ENCODE data around the gene CD248. TPM values are rescaled to one million over a fixed set of nuclear protein-coding genes. Genes with fewer than 3 reads are reported as not detected.

Gene CD248
- total RNA-seq, 1 donor from 2014 or later, result 0.22 TPM

DNA sequence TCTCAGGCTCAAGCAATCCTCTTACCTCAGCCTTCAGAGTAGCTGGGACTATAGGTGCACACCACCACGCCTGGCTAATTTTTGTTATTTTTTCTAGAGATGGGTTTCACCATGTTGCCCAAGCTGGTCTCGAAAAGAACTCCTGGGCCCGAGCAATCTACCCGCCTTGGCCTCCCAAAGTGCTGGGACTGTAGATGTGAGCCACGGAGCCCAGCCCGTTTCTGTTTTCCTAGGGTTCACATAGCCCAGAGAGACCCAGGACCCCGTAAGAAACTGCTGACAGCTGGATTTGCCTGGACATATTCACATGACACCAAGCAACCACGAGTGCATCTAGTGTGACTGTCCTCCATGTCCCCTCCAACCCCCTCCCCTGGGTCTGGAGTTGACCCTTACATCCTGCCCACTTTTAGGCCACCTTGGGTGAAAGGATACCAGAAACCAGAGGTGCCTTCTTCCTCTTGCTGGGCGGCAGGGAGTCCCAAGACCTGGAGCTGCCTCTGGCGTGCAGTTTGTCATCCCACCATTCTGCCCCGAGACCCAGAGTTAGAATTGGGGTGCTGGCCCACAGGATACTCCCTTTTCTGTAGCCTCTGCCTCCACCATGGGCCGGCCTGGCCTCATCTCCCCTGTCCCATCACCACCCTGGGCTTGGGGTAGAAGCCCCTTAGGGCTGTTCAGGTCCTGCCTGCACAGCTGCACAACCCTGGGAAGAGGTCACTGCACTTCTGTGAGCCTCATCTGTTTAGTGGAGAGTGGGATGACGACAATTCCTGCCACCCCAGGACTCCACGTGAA, 23.0 kb upstream of the CD248 start:
- ChIA-PET CTCF (interaction anchor here (0.8 to 0.9 kb wide), 2 partner anchors 28 to 46 kb away, joined by 3 read pairs; no protein-coding TSS in a partner anchor), POLR2A (interaction anchor here (0.8 kb wide), 1 partner anchor 72 kb away, joined by 3 read pairs; no protein-coding TSS in a partner anchor)
- H3K4me1 Mint-ChIP-seq, result peaks cover 44% of the 10 kb centered on the region
- DNase-seq, result no peak
- TF ChIP-seq, protein P1, sequence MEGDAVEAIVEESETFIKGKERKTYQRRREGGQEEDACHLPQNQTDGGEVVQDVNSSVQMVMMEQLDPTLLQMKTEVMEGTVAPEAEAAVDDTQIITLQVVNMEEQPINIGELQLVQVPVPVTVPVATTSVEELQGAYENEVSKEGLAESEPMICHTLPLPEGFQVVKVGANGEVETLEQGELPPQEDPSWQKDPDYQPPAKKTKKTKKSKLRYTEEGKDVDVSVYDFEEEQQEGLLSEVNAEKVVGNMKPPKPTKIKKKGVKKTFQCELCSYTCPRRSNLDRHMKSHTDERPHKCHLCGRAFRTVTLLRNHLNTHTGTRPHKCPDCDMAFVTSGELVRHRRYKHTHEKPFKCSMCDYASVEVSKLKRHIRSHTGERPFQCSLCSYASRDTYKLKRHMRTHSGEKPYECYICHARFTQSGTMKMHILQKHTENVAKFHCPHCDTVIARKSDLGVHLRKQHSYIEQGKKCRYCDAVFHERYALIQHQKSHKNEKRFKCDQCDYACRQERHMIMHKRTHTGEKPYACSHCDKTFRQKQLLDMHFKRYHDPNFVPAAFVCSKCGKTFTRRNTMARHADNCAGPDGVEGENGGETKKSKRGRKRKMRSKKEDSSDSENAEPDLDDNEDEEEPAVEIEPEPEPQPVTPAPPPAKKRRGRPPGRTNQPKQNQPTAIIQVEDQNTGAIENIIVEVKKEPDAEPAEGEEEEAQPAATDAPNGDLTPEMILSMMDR (IDR thresholded peaks at IDR 0.05), result no peak
- intact Hi-C loops (cut with micrococcal nuclease), result no loop called here
- no peak for ATAC-seq (ENCODE audit: low read depth)
- H3K27me3 Mint-ChIP-seq, result peaks cover 6% of the 10 kb centered on the region
- H3K9me3 Mint-ChIP-seq, result no peaks in the 10 kb centered on the region
- H3K27ac Mint-ChIP-seq, result no peak overlapping the region
- peaks cover 64% of the 10 kb centered on the region for H3K36me3 Mint-ChIP-seq (ENCODE audit: low read depth)
- H3K4me3 Mint-ChIP-seq, result no peak overlapping the region

DNA sequence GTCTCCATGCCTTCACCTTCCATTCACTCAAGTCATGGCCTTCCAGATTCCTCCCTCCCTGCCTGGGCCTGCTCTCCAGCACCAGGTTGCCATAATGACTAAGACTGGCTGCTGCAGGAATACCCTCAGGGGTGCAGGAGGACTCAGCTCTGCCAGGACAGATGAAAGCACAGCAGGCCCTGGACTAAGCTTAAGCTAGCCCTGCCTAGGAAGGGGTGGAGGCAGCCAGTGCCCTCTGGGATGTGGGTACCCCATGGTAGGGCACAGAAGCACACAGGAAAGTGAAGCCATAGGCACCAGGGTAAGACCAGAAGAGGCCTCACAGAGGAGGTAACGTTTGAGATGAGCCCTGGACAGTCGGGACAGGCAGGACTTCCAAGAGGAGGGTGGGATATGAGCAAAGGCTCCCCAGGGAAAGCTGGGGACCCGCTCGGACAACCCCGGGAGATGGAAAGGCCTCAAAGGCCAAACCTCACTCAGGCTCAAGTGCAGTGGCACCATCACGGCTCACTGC, 22.4 kb upstream of the CD248 start:
- Mint-ChIP-seq H3K9me3 (no peaks in the 10 kb centered on the region), H3K4me1 (peaks cover 37% of the 10 kb centered on the region), H3K27ac (no peak overlapping the region), H3K4me3 (no peak overlapping the region), H3K27me3 (peaks cover 6% of the 10 kb centered on the region), H3K36me3 (ENCODE audit: low read depth) (peaks cover 59% of the 10 kb centered on the region)
- TF ChIP-seq, protein P1 (IDR thresholded peaks at IDR 0.05), result no peak
- DNase-seq (no peak), ATAC-seq (ENCODE audit: low read depth) (no peak)
- CTCF ChIA-PET, result interaction anchor here (0.9 kb wide), 1 partner anchor 28 kb away, joined by 3 read pairs; no protein-coding TSS in a partner anchor
- intact Hi-C loops (cut with micrococcal nuclease), result no loop called here
- POLR2A ChIA-PET, result interaction anchor here (0.6 kb wide), 1 partner anchor 23 kb away, joined by 3 read pairs; the partner anchor contains the start of gene CD248

DNA sequence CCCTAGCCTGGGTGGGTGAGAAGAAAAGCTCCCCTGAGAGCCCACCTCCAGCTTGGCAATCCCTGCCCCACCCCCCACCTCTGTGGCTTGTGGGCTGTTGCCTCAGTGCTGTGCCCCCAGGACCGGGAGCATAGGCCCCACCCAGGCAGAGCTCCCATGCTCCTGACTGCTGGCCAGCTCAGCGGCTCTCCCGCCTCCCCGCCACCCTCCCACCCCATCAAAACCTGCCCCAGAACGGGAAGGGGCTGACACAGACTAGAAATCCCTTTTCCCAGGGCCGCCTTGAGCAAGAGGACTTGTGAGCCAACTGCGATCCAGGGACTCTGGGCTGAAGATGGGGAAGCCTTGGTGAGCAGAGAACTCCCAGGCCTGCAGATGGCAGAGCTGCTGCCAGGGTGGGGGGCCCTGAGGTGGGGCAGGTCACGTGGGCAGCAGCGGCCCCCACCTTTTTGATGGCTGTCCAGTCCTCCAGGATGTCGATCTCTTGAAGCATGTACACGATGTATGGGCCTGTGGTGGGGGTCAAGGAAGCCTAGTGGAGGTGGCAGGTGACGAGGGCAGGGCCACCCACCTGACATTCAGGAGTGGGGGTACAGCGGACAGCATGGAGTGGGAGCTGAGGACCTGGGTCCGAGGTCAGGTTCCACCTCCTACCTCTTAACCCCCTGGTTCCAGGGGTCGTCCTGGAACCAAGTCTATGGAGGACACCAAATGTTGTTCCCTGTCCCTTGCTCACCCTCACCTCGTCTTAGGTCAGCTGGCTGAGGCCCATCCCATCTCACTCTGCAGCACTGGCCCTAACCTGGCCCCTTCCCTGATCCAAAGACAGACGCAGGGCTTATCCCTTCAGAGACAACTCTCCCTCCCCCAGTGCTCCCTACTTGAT, 21.7 kb upstream of the CD248 start:
- Mint-ChIP-seq H3K36me3 (ENCODE audit: low read depth) (peaks cover 57% of the 10 kb centered on the region), H3K4me1 (peaks cover 30% of the 10 kb centered on the region), H3K9me3 (no peaks in the 10 kb centered on the region), H3K27me3 (peaks cover 6% of the 10 kb centered on the region), H3K4me3 (no peak overlapping the region), H3K27ac (no peak overlapping the region)
- DNase-seq, result no peak
- POLR2A ChIA-PET, result interaction anchor here (0.6 to 1.3 kb wide), 3 partner anchors 22 to 450 kb away, joined by 3 to 4 read pairs (median 3); partner anchors contain the start of gene CD248
- TF ChIP-seq, protein P1 (IDR thresholded peaks at IDR 0.05), result no peak
- ATAC-seq (ENCODE audit: low read depth), result no peak
- intact Hi-C loops (cut with micrococcal nuclease), result no loop called here
- CTCF ChIA-PET, result interaction anchor here (1.1 kb wide), 1 partner anchor 52 kb away, joined by 3 read pairs; no protein-coding TSS in a partner anchor

DNA sequence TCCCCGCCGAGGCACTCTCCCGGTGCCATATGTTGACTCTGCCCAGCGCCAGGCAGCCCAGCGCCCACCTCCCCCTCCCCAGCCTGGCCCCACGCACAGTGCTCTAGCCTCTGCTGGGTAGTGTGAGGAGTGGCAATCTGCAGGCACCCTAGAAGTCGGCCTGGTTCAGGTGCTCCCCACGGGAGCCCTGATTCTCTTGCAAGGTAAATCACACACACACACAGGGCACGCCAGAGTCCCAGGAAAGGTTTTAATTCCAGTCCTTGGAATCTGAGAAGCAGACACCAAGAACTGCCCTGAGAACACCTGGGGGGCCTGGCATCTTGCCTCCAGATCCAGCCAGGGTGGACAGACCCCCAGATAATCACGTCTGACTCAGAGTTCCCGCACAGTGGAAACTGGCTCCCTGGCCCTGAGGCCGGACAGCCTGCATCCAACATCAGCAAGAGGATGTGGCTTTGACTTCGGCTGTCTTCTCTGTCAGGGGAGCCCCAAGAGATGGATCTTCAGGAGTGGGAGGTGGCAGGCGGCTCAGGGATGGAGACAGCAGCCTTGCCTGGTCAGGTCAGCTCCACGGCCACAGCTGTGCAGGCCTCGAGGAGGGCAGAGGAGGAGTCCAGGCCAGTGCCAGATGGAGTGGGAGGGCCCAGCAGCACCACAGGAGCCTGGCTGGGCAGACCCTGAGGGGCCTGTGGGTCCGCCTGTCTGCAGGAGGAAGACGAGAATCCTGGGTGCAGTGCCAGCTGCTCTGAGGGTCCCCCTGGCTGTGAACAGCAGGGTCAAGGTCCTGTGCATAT, 20.5 kb upstream of the CD248 start:
- POLR2A ChIA-PET, result interaction anchor here (1.3 kb wide), 1 partner anchor 25 kb away, joined by 3 read pairs; no protein-coding TSS in a partner anchor
- H3K9me3 Mint-ChIP-seq, result no peaks in the 10 kb centered on the region
- H3K4me1 Mint-ChIP-seq, result peaks cover 22% of the 10 kb centered on the region
- H3K4me3 Mint-ChIP-seq, result no peak overlapping the region
- TF ChIP-seq, protein P1 (IDR thresholded peaks at IDR 0.05), result no peak
- CTCF ChIA-PET, result interaction anchor here (1.1 to 2.4 kb wide), 2 partner anchors 25 to 53 kb away, joined by 3 to 11 read pairs; no protein-coding TSS in a partner anchor
- no peak for DNase-seq
- peak overlapping the region; percentile 50 for H3K27ac Mint-ChIP-seq
- intact Hi-C loops (cut with micrococcal nuclease), result no loop called here
- no peak for ATAC-seq (ENCODE audit: low read depth)
- H3K27me3 Mint-ChIP-seq, result peaks cover 6% of the 10 kb centered on the region
- H3K36me3 Mint-ChIP-seq (ENCODE audit: low read depth), result peaks cover 46% of the 10 kb centered on the region

All from activated B cell treated with CpG ODN at 0.5 μM for 24 hours (primary cell).